ENCODE results near the gene GNA15. TPM values are rescaled to one million over a fixed set of nuclear protein-coding genes. Genes with fewer than 3 reads are reported as not detected.
"Not testable (repeated sequence)": the region's sequence is repeated elsewhere in the genome, so short reads cannot be mapped to it uniquely, and the experiment has no call there.

GNA15 gene
- total RNA-seq, 6 experiments from 2014 or later = 0.31 to 3.9 (median 0.83) TPM

- WGBS (ENCODE audit: insufficient coverage, low coverage, low lambda C conversion rate, missing lambda C conversion rate) = 78% methylated on average over 13 of the region's 13 CpGs
These were observed 31.9 kb downstream of the GNA15 start for GRCh38 chr19:3167533-3168272.

GRCh38 chr19:3171894-3172672 is 36.2 kb downstream of the GNA15 start:
- Histone ChIP-seq H3K27me3 (no peaks in the 10 kb centered on the region), H3K4me3 (no peak overlapping the region), H3K27ac (no peak overlapping the region), H3K36me3 (no peaks in the 10 kb centered on the region), H3K4me1 (no peaks in the 10 kb centered on the region), H3K9me3 (no peaks in the 10 kb centered on the region)
- TF ChIP-seq POLR2A (IDR thresholded peaks at IDR 0.05) = no peak
- no peak for TF ChIP-seq CTCF (IDR thresholded peaks at IDR 0.05)
- WGBS (ENCODE audit: insufficient coverage, low coverage, low lambda C conversion rate, missing lambda C conversion rate) = no CpG with 5 or more reads among the region's 15 CpGs
- DNase-seq (no peak), ATAC-seq (peak in 1 of 4 donors; percentile 48)
- intact Hi-C loops (cut with DNase I) = no loop called here

More at GRCh38 chr19:3167533-3168272, 31.9 kb downstream of the GNA15 start:
- Histone ChIP-seq H3K4me3 (no peak overlapping the region), H3K9me3 (no peaks in the 10 kb centered on the region), H3K27me3 (no peaks in the 10 kb centered on the region), H3K36me3 (no peaks in the 10 kb centered on the region), H3K4me1 (no peaks in the 10 kb centered on the region), H3K27ac (no peak overlapping the region)
- ATAC-seq (no peak), DNase-seq (no peak)
- TF ChIP-seq CTCF (IDR thresholded peaks at IDR 0.05) = no peak
- TF ChIP-seq POLR2A (IDR thresholded peaks at IDR 0.05) = no peak
- intact Hi-C loops (cut with DNase I) = loop anchor here in 1 of 2 donors (10.0 kb wide), 1 partner anchor 213 kb away; no protein-coding TSS in a partner anchor

GRCh38 chr19:3172673-3173000 is 36.8 kb downstream of the GNA15 start:
- H3K9me3 ChIP-seq; H3K36me3 ChIP-seq; H3K27me3 ChIP-seq; DNase-seq; intact Hi-C loops (cut with DNase I); H3K4me3 ChIP-seq; ATAC-seq; H3K27ac ChIP-seq; H3K4me1 ChIP-seq: not testable (repeated sequence)
- no CpG with 5 or more reads among the region's 6 CpGs for WGBS (ENCODE audit: insufficient coverage, low coverage, low lambda C conversion rate, missing lambda C conversion rate)

GRCh38 chr19:3175781-3176714 is 40.2 kb downstream of the GNA15 start:
- H3K4me3 ChIP-seq = no peak overlapping the region
- DNase-seq = peak in 1 of 3 donors; percentile 39
- no peaks in the 10 kb centered on the region for H3K27me3 ChIP-seq
- H3K36me3 ChIP-seq = no peaks in the 10 kb centered on the region
- ATAC-seq = no peak
- H3K4me1 ChIP-seq = no peaks in the 10 kb centered on the region
- 65% methylated on average over 14 of the region's 17 CpGs for WGBS (ENCODE audit: insufficient coverage, low coverage, low lambda C conversion rate, missing lambda C conversion rate)
- intact Hi-C loops (cut with DNase I) = no loop called here
- TF ChIP-seq CTCF (IDR thresholded peaks at IDR 0.05) (no peak), POLR2A (IDR thresholded peaks at IDR 0.05) (no peak)
- no peaks in the 10 kb centered on the region for H3K9me3 ChIP-seq
- H3K27ac ChIP-seq = no peak overlapping the region
